OCI-LY3 (cell line): ENCODE data around the gene DDX24.

Experiments used
- H2AFZ ChIP-seq: fragments of 200-600, 300-600 bp; shearing (Covaris generic); 2 replicates; pipeline ENCODE4 v1.6.0; 2014; ENCODE audit warnings: antibody characterized with exemption, low read depth, low read length
- H3K27ac ChIP-seq: fragments of 200-600, 300-600 bp; sonication (generic); 2 replicates; pipeline ENCODE4 v1.5.1; 2014; ENCODE audit warnings: mild to moderate bottlenecking, low read length, moderate library complexity, mixed read lengths
- H3K27me3 ChIP-seq: fragments of 200-600, 300-600 bp; sonication (generic); 2 replicates; pipeline ENCODE4 v1.6.1; 2014; ENCODE audit warnings: low read depth, low read length, mixed read lengths
- H3K36me3 ChIP-seq: fragments of 200-600, 300-600 bp; sonication (generic); replicated peaks from 2 replicates; pipeline ENCODE3; 2014; ENCODE audit warnings: low read depth, low read length, mixed read lengths
- H3K4me1 ChIP-seq: fragments of 300-600, 200-600 bp; sonication (generic); 2 replicates; pipeline ENCODE4 v1.6.1; 2014; ENCODE audit warnings: low read length, mixed read lengths
- H3K4me2 ChIP-seq: fragments of 200-600, 300-600 bp; sonication (generic); 2 replicates; pipeline ENCODE4 v1.6.1; 2014; ENCODE audit warnings: low read length, mixed read lengths
- H3K4me3 ChIP-seq: fragments of 300-600, 200-600 bp; sonication (generic); 2 replicates; pipeline ENCODE4 v1.5.1; 2014; ENCODE audit warnings: antibody characterized with exemption, mild to moderate bottlenecking, low read length, moderate library complexity
- H3K79me2 ChIP-seq: fragments of 300-600, 200-600 bp; shearing (Covaris generic); 2 replicates; pipeline ENCODE4 v1.6.1; 2014; ENCODE audit warnings: mild to moderate bottlenecking, low read length, mixed read lengths
- H3K9ac ChIP-seq: fragments of 300-600, 200-600 bp; shearing (Covaris generic); 2 replicates; pipeline ENCODE4 v1.6.0; 2014; ENCODE audit warnings: mild to moderate bottlenecking, low read length, moderate library complexity
- H3K9me3 ChIP-seq: fragments of 200-600, 300-600 bp; shearing (Covaris generic); 2 replicates; pipeline ENCODE4 v1.6.1; 2014; ENCODE audit warnings: low read length, mixed read lengths; ENCODE audit not compliant: insufficient read depth
- H4K20me1 ChIP-seq: fragments of 200-600, 300-600 bp; sonication (generic); 2 replicates; pipeline ENCODE4 v1.6.1; 2016; ENCODE audit warnings: low read length, mixed read lengths; ENCODE audit not compliant: insufficient read depth
- EZH2phosphoT487 ChIP-seq: fragments of 200-600 bp; shearing (Covaris generic); IDR thresholded peaks from 2 replicates; pipeline ENCODE4 v1.6.1; 2018; ENCODE audit warnings: antibody characterized with exemption, mixed run types, low read depth
- TF ChIP-seq, protein P1 (sequence below): fragments of 200-600, 300-600 bp; sonication (generic); IDR thresholded peaks from 2 replicates; pipeline ENCODE4 v1.5.1; 2014; ENCODE audit warnings: antibody characterized with exemption, low read length, low read depth

The DDX24 gene

DNA sequence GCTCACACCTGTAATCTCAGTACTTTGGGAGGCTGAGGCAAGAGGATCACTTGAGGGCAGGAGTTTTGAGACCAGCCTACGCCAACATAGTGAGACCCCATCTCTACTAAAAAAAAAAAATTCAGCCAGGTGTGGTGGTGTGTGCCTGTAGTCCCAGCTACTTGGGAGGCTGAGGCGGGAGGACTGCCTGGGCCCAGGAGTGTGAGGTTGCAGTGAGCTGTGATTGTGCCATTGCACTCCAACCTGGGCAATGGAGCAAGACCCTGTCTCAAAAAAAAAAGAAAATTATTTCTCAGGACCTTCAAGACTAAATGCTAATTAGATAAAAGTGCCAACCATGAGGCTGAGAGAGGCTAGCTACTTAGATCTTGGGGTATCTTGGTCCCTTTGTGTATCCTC lies 31.4 kb downstream of the DDX24 start:
- Histone ChIP-seq H3K36me3 (peaks cover 84% of the 10 kb centered on the region), H3K79me2 (no peaks in the 10 kb centered on the region), H3K9ac (no peak overlapping the region), H3K4me3 (no peak overlapping the region), H3K27me3 (no peaks in the 10 kb centered on the region), H2AFZ (no peak overlapping the region), H3K9me3 (no peaks in the 10 kb centered on the region), H4K20me1 (0 out of 2 replicates have a peak, but pooled peaks cover 5% of the 10 kb centered on the region), H3K4me1 (no peaks in the 10 kb centered on the region), H3K27ac (no peak overlapping the region), H3K4me2 (no peak overlapping the region)
- no peak for TF ChIP-seq EZH2phosphoT487
- TF ChIP-seq, protein P1, sequence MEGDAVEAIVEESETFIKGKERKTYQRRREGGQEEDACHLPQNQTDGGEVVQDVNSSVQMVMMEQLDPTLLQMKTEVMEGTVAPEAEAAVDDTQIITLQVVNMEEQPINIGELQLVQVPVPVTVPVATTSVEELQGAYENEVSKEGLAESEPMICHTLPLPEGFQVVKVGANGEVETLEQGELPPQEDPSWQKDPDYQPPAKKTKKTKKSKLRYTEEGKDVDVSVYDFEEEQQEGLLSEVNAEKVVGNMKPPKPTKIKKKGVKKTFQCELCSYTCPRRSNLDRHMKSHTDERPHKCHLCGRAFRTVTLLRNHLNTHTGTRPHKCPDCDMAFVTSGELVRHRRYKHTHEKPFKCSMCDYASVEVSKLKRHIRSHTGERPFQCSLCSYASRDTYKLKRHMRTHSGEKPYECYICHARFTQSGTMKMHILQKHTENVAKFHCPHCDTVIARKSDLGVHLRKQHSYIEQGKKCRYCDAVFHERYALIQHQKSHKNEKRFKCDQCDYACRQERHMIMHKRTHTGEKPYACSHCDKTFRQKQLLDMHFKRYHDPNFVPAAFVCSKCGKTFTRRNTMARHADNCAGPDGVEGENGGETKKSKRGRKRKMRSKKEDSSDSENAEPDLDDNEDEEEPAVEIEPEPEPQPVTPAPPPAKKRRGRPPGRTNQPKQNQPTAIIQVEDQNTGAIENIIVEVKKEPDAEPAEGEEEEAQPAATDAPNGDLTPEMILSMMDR: no peak

DNA sequence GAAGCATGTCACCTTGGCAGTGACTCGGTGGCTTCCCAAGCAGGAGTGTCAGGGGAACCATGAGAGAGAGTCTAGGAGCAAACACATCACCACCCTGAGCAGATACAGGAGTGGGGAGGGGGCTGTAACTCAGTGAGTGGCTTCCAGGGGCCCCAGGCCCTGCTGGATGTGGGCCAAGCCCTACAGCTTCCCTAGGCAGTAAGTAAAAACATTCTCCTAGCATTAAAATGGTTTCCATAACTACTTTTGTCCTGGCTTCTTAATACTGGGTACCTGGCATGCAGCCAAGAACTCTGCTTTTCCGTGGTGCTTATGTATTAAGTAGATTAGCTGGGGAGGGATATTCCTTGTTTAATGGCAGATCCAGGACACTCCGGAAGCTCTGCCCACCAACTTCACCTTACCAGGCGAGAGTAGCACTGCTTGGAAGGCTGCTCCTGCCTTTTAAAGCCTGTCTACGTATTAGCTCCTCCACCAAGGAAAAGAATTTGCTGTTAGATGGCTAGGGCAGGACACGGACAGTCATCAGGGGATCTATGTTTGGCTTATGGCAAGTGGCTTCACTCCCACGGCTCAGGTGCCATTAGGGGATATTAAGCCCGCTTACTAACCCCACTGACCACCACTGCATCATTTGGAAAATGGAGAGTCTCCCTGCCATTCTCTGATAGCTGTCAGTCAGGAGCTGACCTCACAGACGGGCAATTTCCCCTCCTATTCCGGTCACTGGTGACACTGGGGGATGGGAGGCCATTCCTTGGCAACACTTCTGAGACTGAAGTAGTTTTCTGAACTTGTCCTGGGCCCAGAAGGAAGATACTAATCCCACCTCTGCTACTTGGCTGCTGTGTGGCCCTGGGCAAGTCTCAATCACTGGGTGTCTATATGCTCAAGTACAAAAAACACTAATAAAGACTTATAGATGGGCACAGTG lies 32.0 kb downstream of the DDX24 start:
- Histone ChIP-seq H3K4me3 (no peak overlapping the region), H3K4me1 (no peaks in the 10 kb centered on the region), H3K79me2 (no peaks in the 10 kb centered on the region), H3K27ac (no peak overlapping the region), H3K9me3 (no peaks in the 10 kb centered on the region), H3K27me3 (no peaks in the 10 kb centered on the region), H4K20me1 (0 out of 2 replicates have a peak, but pooled peaks cover 5% of the 10 kb centered on the region), H3K9ac (no peak overlapping the region), H2AFZ (no peak overlapping the region), H3K36me3 (peaks cover 80% of the 10 kb centered on the region), H3K4me2 (no peak overlapping the region)
- TF ChIP-seq, protein P1: no peak
- TF ChIP-seq EZH2phosphoT487: no peak

DNA sequence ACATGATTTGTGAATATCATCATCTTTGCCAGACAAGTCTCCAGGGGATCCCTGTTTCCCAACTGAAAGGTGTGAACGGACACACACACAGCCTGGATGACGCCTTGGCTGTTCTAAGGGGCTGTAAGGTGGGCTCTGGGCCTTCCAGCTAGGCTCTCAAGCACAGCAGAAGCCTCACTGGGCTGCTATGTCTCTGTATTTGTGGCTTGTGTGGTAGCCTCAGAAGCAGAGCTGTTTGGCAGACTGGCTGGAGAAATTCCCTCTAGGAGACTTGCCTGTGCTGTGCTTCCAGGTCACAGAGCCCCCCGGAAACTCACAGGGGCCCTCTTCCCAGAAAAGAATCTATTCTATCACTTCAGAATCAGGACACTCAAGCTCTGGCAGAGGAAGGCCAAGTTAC lies 33.4 kb downstream of the DDX24 start:
- Histone ChIP-seq H2AFZ (no peak overlapping the region), H3K36me3 (peaks cover 74% of the 10 kb centered on the region), H3K4me2 (no peak overlapping the region), H3K4me1 (no peaks in the 10 kb centered on the region), H3K79me2 (no peaks in the 10 kb centered on the region), H3K27ac (no peak overlapping the region), H3K9ac (no peak overlapping the region), H4K20me1 (0 out of 2 replicates have a peak, but pooled peaks cover 5% of the 10 kb centered on the region), H3K9me3 (no peaks in the 10 kb centered on the region), H3K27me3 (no peaks in the 10 kb centered on the region), H3K4me3 (no peak overlapping the region)
- TF ChIP-seq, protein P1: no peak
- TF ChIP-seq EZH2phosphoT487: no peak

DNA sequence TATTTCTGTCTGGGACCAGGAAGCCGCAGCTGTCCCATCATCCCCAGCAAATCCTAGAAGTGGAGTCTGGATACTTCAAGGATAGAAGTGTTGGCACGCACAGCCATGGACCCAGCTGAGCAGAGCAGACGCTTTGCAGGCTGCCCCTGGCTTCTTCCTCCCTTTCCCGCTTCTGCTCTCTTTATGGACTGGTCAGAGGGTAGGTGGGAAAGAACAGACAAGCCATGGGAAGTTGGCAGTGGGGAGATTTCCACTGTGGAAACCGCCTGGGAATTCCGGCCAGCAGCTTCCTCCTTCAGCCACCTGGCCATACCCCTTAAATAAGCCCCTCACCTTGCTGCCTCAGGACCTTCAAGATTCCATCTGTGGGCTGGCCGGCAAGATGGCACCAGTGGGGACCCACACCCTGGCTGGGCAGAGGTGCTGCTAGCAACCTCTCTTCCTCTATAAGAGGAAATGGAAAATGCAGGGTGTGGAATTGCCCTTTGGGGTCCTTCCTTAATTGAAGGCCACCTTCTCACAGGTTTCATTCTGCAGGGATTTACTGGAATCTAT lies 34.2 kb downstream of the DDX24 start:
- no peaks in the 10 kb centered on the region for H3K79me2 ChIP-seq
- H3K27ac ChIP-seq: no peak overlapping the region
- H3K27me3 ChIP-seq: no peaks in the 10 kb centered on the region
- H4K20me1 ChIP-seq: 0 out of 2 replicates have a peak, but pooled peaks cover 5% of the 10 kb centered on the region
- no peaks in the 10 kb centered on the region for H3K9me3 ChIP-seq
- no peak overlapping the region for H3K4me3 ChIP-seq
- peaks cover 66% of the 10 kb centered on the region for H3K36me3 ChIP-seq
- TF ChIP-seq EZH2phosphoT487: no peak
- TF ChIP-seq, protein P1: no peak
- H2AFZ ChIP-seq: no peak overlapping the region
- H3K9ac ChIP-seq: no peak overlapping the region
- no peaks in the 10 kb centered on the region for H3K4me1 ChIP-seq
- H3K4me2 ChIP-seq: no peak overlapping the region
